HG03565 (cell line): ENCODE results near the gene TUBGCP3.

ENCODE experiments used
- ATAC-seq: cut with Tn5 transposase; IDR thresholded peaks from one replicate; pipeline ENCODE4 v1.9.1; 2021; ENCODE audit warnings: mild to moderate bottlenecking, moderate library complexity; ENCODE audit not compliant: unreplicated experiment

The TUBGCP3 gene

GRCh38 chr13:112445411-112446271, 142.3 kb downstream of the TUBGCP3 start:
- no peak for ATAC-seq

- ATAC-seq = no peak
These were observed 143.2 kb downstream of the TUBGCP3 start for GRCh38 chr13:112444416-112445399.

GRCh38 chr13:112443995-112444311, 144.0 kb downstream of the TUBGCP3 start:
- peak; percentile 70 for ATAC-seq

GRCh38 chr13:112443191-112443994, 144.6 kb downstream of the TUBGCP3 start:
- no peak for ATAC-seq

- ATAC-seq = no peak
These were observed 145.4 kb downstream of the TUBGCP3 start for GRCh38 chr13:112442483-112443090.

- ATAC-seq = no peak
These were observed 146.1 kb downstream of the TUBGCP3 start for GRCh38 chr13:112441779-112442310.

- ATAC-seq = no peak
These were observed 146.7 kb downstream of the TUBGCP3 start for GRCh38 chr13:112441226-112441625.

- ATAC-seq = no peak
These were observed 149.4 kb downstream of the TUBGCP3 start for GRCh38 chr13:112438515-112438914.

- ATAC-seq = no peak
These were observed 149.9 kb downstream of the TUBGCP3 start for GRCh38 chr13:112438094-112438493.

GRCh38 chr13:112435973-112436372, 152.0 kb downstream of the TUBGCP3 start:
- no peak for ATAC-seq
